GM19239 (cell line): ENCODE data around the gene ZNF521.
"Not testable (repeated sequence)": the region's sequence is repeated elsewhere in the genome, so short reads cannot be mapped to it uniquely, and the experiment has no call there.

Experiments
- DNase-seq: peaks from one replicate; pipeline ENCODE4 v3.0.0; 2011; ENCODE audit warnings: low spot score; ENCODE audit not compliant: insufficient read length
- FAIRE-seq: peaks from 2 replicates; lab custom pipeline; 2011; peaks lifted over from hg19 to GRCh38; lab: Jason Lieb, UNC

The ZNF521 gene

DNA sequence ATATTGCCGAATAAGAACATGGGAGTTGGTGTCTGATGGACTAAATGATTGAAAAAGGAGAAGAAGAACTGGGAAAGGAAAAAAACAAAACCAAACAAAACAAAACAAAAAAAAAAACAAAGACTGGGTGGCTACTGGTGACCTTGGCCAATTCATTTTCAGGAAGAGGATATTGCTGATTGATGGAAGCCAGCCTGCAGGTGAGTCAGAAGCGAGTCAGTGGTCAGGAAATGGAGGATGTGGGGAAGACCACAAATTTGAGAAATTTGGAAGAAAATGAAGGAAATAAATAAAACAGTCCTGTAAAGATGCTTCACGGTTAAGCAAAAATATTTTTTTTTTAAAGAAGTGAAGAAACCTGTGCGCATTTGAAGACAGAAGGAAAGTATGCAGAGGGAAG, 296.9 kb downstream of the ZNF521 start:
- no peak for FAIRE-seq

DNA sequence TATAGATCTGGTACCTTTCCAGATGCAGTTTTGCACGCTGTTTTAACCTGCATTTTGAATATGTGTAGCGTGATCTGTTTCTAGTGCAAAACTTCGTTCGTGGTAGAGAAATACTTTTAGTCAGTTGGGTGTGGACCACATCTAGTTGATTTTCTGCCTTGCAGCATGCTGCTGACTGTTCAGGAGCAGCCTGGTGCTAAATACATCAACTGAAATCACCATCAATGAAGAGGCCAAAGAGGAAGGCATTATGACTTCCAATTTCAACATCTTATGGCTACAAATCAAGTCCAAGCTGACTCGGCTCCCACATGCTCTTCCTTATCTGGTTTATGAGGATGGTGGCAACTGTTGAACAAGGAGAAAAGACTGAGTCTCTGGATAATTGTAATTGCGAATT, 298.5 kb downstream of the ZNF521 start:
- DNase-seq, result no peak
- no peak for FAIRE-seq

More for the DNA sequence above, 296.9 kb downstream of the ZNF521 start:
- no peak for DNase-seq

DNA sequence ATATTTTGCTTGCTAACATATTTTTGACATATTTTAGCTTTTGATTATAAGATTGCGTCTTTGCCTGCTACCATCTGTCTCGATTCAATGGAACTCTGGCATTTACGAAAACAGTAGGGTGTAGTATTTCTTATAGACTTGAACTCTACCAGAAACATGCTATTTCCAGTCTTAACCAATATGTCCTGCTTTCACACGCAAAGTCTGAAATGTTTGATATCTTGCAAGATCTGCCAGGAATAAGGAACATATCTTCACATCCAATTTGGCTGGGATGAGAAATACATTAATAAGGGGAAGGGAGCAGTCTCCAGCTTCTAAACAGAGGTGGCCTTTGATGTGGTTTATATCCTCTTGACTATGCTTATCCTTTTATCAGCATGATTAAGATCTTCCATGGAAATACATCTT, 299.4 kb downstream of the ZNF521 start:
- no peak for FAIRE-seq
- no peak for DNase-seq

DNA sequence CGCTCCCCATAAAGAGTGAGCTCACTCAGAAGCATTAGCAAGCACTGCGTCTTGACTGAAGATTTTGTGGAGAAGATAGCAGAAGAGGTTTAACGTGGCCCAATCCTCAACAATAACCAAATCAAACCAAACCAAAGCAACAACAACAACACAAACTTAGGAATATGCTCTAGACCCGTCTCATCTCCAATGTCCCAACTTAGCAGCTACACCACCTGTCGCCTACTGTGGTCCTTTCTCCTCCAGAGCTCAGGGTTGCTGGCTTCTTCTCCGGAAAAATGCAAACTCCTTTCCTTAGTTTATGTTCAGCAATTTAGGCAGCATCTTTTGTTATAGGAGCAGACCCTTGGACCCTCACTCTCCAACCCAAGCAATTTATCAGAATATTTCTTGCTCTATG, 301.4 kb downstream of the ZNF521 start:
- no peak for DNase-seq

DNA sequence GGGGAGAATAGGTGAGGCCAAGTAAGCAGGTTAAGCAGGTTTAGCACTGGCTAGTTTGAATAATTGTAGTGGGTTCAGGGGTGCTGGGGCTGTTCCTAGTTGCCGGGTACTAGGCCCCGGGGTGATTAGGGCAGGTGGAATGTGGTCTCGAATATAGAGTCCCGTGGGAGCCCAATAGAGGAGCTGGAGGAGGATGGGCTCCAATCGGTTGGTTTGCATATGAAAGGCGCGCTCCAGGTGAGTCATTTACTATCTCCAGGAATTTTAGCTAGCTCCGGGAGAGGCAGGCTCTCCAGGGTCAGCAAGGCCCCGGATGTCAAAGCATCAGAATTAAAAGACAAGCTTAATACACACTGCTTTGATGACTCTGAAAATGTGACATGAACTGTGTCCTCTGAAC, 304.0 kb downstream of the ZNF521 start:
- no peak for FAIRE-seq

More for the DNA sequence above, 301.4 kb downstream of the ZNF521 start:
- no peak for FAIRE-seq

DNA sequence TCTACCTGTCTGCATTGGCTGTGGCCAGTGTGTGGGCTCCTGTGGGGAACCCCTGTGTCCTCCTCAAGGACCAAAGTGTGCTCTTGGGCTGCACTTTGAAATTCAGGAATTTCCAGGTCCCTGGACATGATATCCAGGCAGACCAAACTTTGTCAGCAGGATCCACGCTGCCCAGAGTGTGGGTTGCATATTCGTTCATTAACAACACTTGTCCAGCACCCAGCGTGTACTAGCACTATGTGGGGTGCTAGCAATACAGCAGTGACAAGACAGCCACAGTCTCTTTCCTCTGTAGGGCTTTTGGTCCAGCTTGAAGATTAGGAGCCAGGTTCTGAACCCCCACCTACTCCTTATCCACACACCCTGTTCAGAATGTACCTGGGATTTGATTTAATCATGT, 304.5 kb downstream of the ZNF521 start:
- FAIRE-seq, result no peak

More for the DNA sequence above, 304.0 kb downstream of the ZNF521 start:
- no peak for DNase-seq

DNA sequence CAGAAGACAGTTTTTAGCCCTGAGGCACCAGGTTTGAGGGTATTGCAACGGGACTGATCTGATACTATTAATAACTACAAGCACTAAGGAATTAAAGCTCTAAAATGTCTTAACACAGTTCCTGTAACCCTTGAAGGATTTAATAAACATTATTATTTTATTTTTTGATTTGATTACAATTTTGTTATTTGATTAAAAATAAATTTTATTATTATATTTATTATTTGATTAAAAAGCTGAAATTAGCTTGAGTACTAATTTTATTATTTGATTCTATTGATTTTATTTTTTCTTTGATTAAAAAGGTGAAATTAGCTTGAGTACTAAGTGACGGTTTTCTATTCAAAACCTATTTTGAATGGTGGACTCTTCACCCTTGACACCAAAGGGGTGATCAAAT, 307.3 kb downstream of the ZNF521 start:
- FAIRE-seq, result no peak
- no peak for DNase-seq

More for the DNA sequence above, 304.5 kb downstream of the ZNF521 start:
- DNase-seq, result no peak

DNA sequence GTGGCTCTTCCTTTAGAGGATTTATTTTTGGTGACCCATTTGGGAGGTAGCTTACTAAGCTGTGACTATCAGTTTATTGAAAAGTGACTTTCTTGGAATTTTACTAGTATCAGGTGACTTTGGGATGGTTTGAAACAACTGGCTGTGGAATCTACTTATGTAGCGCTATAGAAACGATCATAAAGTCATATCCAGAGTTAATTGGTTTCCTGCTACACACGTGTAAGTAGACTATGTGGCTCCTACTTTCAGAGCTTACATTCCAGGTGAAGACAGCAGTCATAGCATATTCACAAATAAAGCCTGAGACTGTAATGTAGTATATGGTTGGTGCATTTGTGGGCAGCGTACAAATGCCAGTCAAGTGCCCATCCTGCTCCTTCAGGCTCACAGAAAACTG, 308.9 kb downstream of the ZNF521 start:
- FAIRE-seq (no peak), DNase-seq (no peak)

DNA sequence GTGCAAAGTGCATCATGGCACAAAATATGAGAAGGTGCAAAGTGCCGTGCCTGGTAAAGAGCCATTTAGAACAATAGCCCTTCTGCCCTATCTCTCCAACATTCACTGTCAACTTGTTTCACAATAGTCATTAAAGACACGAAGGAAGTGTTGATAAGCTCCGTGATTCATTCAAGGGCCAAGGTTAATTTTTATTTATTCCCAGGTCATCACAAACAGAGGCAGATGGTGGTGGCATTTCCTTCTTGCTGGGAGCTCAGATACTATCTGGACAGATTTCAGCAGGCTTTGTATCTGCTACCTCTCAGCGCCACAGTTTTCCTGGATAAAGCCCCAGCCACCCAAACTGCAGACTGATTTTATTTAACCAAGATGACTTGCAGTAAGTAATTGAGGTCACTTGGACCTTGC, 309.3 kb downstream of the ZNF521 start:
- FAIRE-seq (no peak), DNase-seq (no peak)

DNA sequence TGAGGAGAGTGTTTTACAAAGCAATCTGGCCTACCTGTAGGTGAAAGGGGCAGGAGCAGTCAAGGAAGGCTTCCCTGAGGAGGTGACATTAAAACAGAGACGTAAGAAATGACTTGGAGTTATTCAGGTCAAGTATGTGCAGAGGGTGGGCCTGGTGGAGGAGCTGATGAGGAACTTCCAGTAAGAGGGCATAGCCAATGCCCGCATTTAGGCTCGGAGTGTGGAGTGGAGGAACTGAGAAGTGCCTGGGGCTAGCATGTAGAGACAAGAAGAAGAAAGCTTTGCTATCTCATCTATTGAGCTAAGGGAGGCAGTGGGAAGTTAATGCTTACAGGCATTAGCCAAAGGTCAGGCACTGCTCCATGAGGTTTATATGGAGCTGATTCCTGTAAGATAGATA, 312.2 kb downstream of the ZNF521 start:
- no peak for FAIRE-seq

DNA sequence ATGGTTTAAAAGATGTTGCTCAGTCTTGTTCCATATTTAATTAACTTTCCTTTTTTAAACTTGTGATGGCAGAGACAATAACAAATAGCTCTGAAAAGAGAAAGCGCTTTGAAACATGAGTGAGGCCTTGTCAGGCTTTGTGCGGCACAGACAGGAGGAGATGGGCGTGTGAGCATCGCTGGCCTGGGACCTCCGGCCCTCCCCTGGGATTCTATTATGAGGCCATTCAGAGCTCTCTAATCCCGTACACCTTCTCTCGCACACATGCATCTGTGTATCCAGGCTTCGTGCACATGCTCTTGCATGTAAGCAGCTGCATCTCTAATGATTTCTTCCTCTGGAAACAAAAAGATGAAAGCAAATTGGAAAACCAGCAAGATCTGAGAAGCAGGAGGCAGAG, 313.7 kb downstream of the ZNF521 start:
- DNase-seq (no peak), FAIRE-seq (no peak)

More for the DNA sequence above, 312.2 kb downstream of the ZNF521 start:
- no peak for DNase-seq

DNA sequence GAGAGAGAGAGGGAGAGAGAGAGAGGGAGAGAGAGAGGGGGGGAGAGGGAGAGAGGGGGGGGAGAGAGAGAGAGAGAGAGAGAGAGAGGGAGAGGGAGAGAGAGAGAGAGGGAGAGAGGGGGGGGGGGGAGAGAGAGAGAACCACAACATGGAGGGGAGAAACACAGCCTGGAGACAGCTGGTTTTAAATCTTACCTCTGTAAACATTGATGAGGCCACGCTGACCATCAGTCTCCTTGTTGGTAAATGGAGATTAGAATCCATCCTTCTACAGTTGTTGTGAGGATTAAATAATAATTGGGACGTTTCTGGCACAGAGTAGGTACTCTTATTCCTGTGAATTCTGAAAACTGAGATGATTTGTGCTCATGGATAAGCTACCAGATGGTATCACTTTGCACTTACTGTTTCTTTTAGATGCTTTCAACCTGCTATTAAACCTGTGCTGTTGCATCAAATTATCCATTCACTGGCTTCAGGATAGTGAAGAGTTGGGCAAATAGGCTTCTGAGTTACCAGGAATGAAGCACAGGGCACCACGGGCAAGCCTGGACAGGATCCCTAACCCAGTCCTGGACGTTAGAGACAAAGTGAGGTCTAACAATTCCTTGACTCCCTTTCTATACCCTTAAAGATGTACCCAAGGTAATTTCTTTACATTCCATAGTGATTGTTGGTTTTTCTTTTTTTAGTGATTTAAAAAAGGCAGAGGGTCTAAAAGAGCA, 318.1 kb downstream of the ZNF521 start:
- DNase-seq, result no peak
- no peak for FAIRE-seq

DNA sequence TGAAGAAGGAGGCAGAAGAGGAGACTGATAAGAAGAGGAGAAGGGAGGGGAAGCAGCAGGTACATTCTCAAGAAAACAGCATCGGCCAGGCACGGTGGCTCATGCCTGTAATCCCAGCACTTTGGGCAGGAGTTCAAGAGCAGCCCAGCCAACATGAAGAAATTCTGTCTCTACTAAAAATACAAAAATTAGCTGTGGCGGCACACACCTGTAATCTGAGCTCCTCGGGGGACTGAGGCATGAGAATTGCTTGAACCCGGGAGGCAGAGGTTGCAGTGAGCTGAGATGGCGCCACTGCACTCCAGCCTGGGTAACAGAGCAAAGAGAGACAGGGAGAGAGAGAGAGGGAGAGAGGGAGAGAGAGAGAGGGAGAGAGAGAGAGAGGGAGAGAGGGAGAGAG, 318.8 kb downstream of the ZNF521 start:
- FAIRE-seq, result not testable (repeated sequence)

DNA sequence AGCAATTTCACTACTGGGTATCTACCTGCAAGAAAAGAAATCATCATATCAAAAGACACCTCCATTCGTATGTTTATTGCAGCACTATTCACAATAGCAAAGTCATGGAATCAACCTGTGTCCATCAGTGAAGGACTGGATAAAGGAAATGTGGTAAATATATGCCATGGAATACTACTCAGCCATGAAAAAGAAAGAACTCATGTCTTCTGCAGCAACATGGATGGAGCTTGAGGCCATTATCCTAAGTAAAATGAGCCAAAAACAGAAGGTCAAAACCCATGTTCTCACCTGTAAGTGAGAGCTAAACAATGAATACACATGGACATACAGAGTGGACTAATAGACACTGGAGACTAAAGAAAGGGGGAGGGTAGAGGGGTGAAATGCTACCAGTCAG, 322.2 kb downstream of the ZNF521 start:
- DNase-seq (no peak), FAIRE-seq (no peak)

More for the DNA sequence above, 318.8 kb downstream of the ZNF521 start:
- not testable (repeated sequence) for DNase-seq

DNA sequence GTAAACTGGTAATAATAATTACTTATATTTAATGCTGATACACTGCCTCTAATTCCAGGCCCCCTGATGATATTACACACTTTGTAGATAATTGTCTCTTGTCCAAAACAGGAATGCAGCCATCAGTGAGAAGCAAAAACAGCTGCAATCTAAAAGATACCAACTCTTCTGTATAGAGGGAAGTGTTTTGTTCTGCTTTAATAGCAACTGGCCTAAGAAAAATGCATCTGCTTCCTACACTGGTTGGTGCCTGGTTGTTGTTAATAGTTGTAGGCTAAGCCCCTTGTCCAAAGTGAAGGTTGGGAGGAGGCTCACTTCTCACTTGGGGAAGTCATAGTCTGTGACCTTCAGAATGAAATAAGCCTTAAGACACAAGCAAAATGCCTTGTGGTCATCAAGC, 332.0 kb downstream of the ZNF521 start:
- no peak for FAIRE-seq
- no peak for DNase-seq

DNA sequence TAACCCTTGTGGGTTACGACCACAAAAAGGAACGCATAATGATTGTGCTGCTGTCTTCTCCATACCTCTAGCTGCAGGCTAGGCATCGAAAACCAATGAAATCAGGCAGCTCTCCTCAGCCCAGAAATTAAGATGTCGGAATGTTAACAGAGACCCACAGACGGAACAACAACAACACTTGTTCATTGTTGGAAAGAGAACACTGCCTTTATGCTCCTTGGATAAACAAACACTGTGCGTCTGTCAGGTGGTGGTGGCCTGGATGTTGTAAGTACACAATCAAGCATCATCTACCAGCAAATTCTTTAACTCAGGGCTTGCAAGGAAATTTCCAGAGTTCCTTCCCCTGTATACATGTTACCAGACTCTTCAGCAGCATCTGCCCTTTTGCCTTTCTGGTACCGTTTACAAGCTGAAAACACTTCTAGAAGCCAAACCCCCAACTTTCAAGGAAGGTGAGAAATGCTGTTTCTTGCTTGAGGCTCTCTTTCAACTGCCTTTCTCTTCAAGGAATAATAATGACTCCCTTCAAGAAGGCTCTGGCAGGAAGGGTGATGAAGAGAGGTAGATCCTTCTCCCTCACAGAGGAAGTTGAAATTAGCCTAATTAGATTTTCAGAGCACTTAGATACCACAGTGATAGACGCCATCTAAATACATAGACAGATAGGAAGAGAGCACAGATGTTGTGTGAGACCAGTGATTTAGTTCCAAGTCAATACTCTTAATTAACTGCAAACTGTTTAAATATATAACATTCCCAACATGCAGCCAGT, 332.7 kb downstream of the ZNF521 start:
- no peak for FAIRE-seq

DNA sequence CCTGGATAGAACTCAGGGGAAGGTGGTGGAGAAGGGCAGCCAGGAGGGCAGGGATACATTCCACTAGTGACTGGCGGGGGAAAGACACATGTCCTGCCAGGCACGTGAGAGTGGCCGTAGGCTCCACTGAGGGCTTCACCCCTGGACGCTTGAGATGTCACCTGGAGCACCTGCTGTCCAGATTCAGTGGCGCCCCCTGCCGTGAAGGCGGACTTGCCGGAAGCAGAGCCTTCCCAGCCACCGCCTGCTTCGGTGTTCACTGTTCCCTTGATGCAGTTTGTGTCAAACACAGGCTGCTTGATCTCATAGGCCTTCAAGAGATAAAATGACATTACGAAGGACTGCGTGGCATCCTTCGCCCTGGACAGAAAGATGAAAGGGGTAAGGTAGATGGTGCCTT, 335.3 kb downstream of the ZNF521 start:
- FAIRE-seq (no peak), DNase-seq (no peak)

More for the DNA sequence above, 332.7 kb downstream of the ZNF521 start:
- DNase-seq, result no peak

DNA sequence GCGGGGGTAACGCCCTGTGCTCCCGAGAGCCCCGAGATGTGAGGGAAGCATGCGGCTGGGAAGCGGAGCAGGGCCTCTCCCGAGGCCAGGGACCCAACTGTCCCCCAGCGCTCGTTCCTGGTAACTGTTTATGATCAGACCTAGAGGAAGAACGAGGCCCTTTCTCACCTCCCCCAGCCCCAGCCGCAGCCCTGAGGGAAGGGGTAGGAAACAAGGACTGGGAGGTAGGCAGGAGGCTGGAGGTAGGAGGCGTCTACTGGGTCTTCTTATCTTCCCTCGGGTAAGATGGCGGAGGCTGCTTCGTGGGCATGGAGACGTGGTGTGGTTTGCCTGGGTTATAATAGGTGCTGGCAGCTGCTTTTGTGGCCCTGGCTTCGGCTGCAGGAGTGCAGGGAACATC, 335.8 kb downstream of the ZNF521 start:
- DNase-seq (no peak), FAIRE-seq (no peak)
